Right lobe of liver (tissue), 6 donors: ENCODE data around the gene ARMH4. TPM values are rescaled to one million over a fixed set of nuclear protein-coding genes. Genes with fewer than 3 reads are reported as not detected.

Experiments
- ATAC-seq, 4 donors: fragments of 200-7000 bp; cut with Tn5 transposase; one replicate each; pipeline ENCODE4 v1.9.1; 2020; ENCODE audit warnings: mild to moderate bottlenecking in 4 of 4, moderate library complexity in 4 of 4
- DNase-seq, 3 donors: peaks; one replicate each; pipeline ENCODE4 v3.0.0-alpha.2; 2020
- H3K27ac ChIP-seq, 3 donors: fragments of 200-600 bp; one replicate each; pipeline ENCODE4 v1.8.0; 2022
- H3K27me3 ChIP-seq, 2 donors: fragments of 200-600 bp; one replicate each; pipeline ENCODE4 v1.8.0; 2022
- H3K36me3 ChIP-seq, 4 donors: fragments of 200-600 bp; sonication (generic) in 1 of 4; one replicate each; pipeline versions ENCODE4 v1.5.1 to v1.8.0; 2017 to 2022; ENCODE audit warnings: control low read depth in 1 of 4
- H3K4me1 ChIP-seq, 4 donors: fragments of 200-600 bp; sonication (generic) in 1 of 4; one replicate each; pipeline versions ENCODE4 v1.5.1 to v1.8.0; 2017 to 2022; ENCODE audit warnings: control low read depth in 1 of 4
- H3K4me3 ChIP-seq, 3 donors: fragments of 200-600 bp; one replicate each; pipeline ENCODE4 v1.8.0; 2022
- H3K9me3 ChIP-seq, 4 donors: fragments of 200-600 bp; sonication (generic) in 1 of 4; one replicate each; pipeline versions ENCODE4 v1.5.1 to v1.8.0; 2017 to 2022; ENCODE audit warnings: control low read depth in 1 of 4
- CTCF ChIP-seq, 4 donors: fragments of 200-600 bp in 3 of 4; fragments of 450-650 bp in 1 of 4; IDR thresholded peaks; one replicate each; pipeline versions ENCODE4 v1.5.1 to v1.8.0; 2016 to 2022; ENCODE audit warnings: antibody characterized with exemption in 4 of 4, mild to moderate bottlenecking in 2 of 4
- POLR2A ChIP-seq: fragments of 450-650 bp; IDR thresholded peaks from one replicate; pipeline ENCODE4 v1.6.1; 2017; ENCODE audit warnings: antibody characterized with exemption, mild to moderate bottlenecking
- WGBS: methylation state at CpG from one replicate; pipeline ENCODE4 v1.1.6; 2018; ENCODE audit warnings: low coverage, low lambda C conversion rate; ENCODE audit not compliant: insufficient coverage; ENCODE audit errors: missing lambda C conversion rate; 5-methylcytosine and 5-hydroxymethylcytosine counted together
- intact Hi-C, 2 donors: fragments of 100-400 bp; cut with DNase I; formaldehyde crosslinking; loops; one replicate each; pipeline versions ENCODE4 v1.11.2 to v1.14.1; 2022
- total RNA-seq, 6 experiments: library from RNA; depleted of rRNA in 2 of 6; stranded (reverse); fragments of >200 nt in 2 of 6; fragmentation: NEBNext Ultra II Directional in 3 of 6; extraction: Animal tissue kit (Norgen Biotek cat#: 25700) in 3 of 6; gene quantifications; one replicate each; pipeline versions ENCODE4 v1.1.0 to v1.2.4, GENCODE V29; 2016 to 2023
- donor health status: DM: no; HTN: yes; CAD: no.
- donor health status: DM: no; HTN: no; CAD: no.
- donor health status: DM: no; HTN: no; CAD: no.
- donor health status: DM: no; HTN: yes; CAD: no.
- donor health status: DM: no; HTN: yes; CAD: no.

Gene ARMH4
- total RNA-seq, 6 experiments from 2014 or later, result 0.25 to 2.1 (median 0.62) TPM

GRCh38 chr14:58191763-58192601 is 40.0 kb upstream of the ARMH4 start:
- Histone ChIP-seq H3K36me3 (no peaks in the 10 kb centered on the region), H3K27me3 (no peaks in the 10 kb centered on the region), H3K27ac (no peak overlapping the region), H3K9me3 (no peaks in the 10 kb centered on the region), H3K4me1 (no peaks in the 10 kb centered on the region), H3K4me3 (no peak overlapping the region)
- TF ChIP-seq POLR2A (no peak), CTCF (IDR thresholded peaks at IDR 0.05) (no peak)
- DNase-seq (no peak), ATAC-seq (peak in 1 of 4 donors; percentile 66)
- 76% methylated on average over 3 of the region's 3 CpGs for WGBS
- intact Hi-C loops, result no loop called here

GRCh38 chr14:58189176-58189575 is 37.2 kb upstream of the ARMH4 start:
- H3K4me3 ChIP-seq, result no peak overlapping the region
- no peaks in the 10 kb centered on the region for H3K36me3 ChIP-seq
- no peak for TF ChIP-seq POLR2A
- TF ChIP-seq CTCF (IDR thresholded peaks at IDR 0.05), result no peak
- 55% methylated on average over 2 of the region's 2 CpGs for WGBS
- intact Hi-C loops, result no loop called here
- no peak for ATAC-seq
- H3K4me1 ChIP-seq, result no peaks in the 10 kb centered on the region
- DNase-seq, result no peak
- H3K27ac ChIP-seq, result no peak overlapping the region
- H3K27me3 ChIP-seq, result no peaks in the 10 kb centered on the region
- no peaks in the 10 kb centered on the region for H3K9me3 ChIP-seq

GRCh38 chr14:58177125-58177524 is 25.1 kb upstream of the ARMH4 start:
- Histone ChIP-seq H3K27me3 (no peaks in the 10 kb centered on the region), H3K36me3 (no peaks in the 10 kb centered on the region), H3K9me3 (no peaks in the 10 kb centered on the region), H3K27ac (no peak overlapping the region), H3K4me3 (no peak overlapping the region), H3K4me1 (no peaks in the 10 kb centered on the region)
- 22% methylated on average over 5 of the region's 5 CpGs for WGBS
- DNase-seq (no peak), ATAC-seq (peak in 3 of 4 donors; percentile 51 to 64 (median 55))
- TF ChIP-seq CTCF (IDR thresholded peaks at IDR 0.05) (no peak), POLR2A (no peak)
- intact Hi-C loops, result no loop called here

GRCh38 chr14:58171090-58171489 is 19.1 kb upstream of the ARMH4 start:
- peak; percentile 70 to 80 (median 80) for DNase-seq
- H3K4me1 ChIP-seq, result no peaks in the 10 kb centered on the region
- H3K9me3 ChIP-seq, result no peaks in the 10 kb centered on the region
- H3K36me3 ChIP-seq, result no peaks in the 10 kb centered on the region
- no peak for TF ChIP-seq CTCF (IDR thresholded peaks at IDR 0.05)
- TF ChIP-seq POLR2A, result no peak
- H3K27ac ChIP-seq, result no peak overlapping the region
- ATAC-seq, result peak; percentile 94 to 99 (median 95)
- H3K27me3 ChIP-seq, result no peaks in the 10 kb centered on the region
- 6% methylated on average over 6 of the region's 6 CpGs for WGBS
- no peak overlapping the region for H3K4me3 ChIP-seq
- intact Hi-C loops, result no loop called here
